Measurements from ENCODE around the gene S100A2.

DNA sequence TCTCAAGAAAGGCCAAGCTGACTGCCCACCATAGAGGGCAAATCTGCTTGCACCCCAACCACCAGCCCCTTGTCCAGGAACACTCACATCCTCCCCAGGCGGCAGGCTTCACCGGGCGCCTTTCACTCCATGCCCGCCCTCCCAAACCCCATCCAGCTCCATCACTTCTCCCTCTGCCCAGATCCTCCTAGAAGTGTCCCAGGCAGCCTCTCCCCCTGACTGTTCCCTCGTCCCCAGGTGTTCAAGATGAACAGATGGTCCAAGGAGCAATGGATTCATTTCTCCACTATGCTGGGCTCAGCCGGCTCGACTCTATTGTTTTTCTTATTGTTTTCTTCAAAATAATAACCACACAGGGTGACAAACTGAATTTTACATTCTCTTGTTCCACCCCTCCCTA lies 52.0 kb downstream of the S100A2 start:
- TF ChIP-seq, protein P1, sequence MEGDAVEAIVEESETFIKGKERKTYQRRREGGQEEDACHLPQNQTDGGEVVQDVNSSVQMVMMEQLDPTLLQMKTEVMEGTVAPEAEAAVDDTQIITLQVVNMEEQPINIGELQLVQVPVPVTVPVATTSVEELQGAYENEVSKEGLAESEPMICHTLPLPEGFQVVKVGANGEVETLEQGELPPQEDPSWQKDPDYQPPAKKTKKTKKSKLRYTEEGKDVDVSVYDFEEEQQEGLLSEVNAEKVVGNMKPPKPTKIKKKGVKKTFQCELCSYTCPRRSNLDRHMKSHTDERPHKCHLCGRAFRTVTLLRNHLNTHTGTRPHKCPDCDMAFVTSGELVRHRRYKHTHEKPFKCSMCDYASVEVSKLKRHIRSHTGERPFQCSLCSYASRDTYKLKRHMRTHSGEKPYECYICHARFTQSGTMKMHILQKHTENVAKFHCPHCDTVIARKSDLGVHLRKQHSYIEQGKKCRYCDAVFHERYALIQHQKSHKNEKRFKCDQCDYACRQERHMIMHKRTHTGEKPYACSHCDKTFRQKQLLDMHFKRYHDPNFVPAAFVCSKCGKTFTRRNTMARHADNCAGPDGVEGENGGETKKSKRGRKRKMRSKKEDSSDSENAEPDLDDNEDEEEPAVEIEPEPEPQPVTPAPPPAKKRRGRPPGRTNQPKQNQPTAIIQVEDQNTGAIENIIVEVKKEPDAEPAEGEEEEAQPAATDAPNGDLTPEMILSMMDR (IDR thresholded peaks at IDR 0.05), result no peak
- no peak for TF ChIP-seq POLR2A (IDR thresholded peaks at IDR 0.05)

Data from esophagus squamous epithelium (tissue), 4 donors.